COLO668 (cell line): ENCODE measurements around the gene VPS33B.

Experiments
- DNase-seq: peaks from one replicate; lab custom pipeline; 2025; ENCODE audit not compliant: unreplicated experiment; lab: John Stamatoyannopoulos, UW

VPS33B gene

GRCh38 chr15:90953947-90954711, 68.3 kb downstream of the VPS33B start:
- no peak for DNase-seq

DNA sequence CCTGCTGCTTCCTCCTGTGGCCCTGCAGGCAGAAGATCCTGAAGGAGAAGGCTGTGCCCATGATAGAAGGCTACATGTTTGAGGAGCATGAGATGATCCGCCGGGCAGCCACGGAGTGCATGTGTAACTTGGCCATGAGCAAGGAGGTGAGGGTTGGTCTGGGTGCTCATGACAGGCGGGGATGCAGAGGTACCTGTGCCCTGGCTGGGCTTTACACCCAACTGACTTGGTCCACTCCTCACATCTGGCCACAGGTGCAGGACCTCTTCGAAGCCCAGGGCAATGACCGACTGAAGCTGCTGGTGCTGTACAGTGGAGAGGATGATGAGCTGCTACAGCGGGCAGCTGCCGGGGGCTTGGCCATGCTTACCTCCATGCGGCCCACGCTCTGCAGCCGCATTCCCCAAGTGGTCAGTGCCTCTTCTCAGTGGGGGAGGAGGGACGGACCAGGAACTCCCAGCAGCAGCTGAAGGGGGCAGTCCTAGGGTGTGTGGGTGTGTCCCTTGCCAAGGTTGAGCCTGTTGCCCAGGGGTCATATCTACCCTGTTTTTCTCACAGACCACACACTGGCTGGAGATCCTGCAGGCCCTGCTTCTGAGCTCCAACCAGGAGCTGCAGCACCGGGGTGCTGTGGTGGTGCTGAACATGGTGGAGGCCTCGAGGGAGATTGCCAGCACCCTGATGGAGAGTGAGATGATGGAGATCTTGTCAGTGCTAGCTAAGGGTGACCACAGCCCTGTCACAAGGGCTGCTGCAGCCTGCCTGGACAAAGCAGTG, 69.3 kb downstream of the VPS33B start:
- DNase-seq, result no peak

DNA sequence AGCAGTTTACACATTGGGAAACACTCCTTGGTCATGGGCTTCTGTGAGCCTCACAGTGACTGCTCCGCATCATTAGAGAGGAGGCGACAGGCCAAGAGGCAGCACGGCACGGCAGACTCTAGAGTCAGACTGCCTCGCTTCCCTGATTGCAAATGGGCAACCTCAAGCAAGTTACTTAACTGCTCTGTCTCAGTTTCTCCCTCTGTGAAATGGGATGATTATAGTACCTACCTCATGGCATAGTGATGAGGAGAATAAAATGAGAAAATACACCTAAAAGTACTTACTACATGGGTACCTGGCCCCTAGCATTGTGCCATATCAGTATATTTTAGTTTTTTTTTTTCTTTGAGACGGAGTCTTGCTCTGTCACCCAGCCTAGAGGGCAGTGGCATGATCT, 71.7 kb downstream of the VPS33B start:
- no peak for DNase-seq

- no peak for DNase-seq
Measured at GRCh38 chr15:90949979-90950675, 72.3 kb downstream of the VPS33B start.
